Lung (tissue), 12 donors: ENCODE measurements around the gene DPYSL5. TPM values are rescaled to one million over a fixed set of nuclear protein-coding genes. Genes with fewer than 3 reads are reported as not detected.

Experiments used
- ATAC-seq: fragments of 200-7000 bp; cut with Tn5 transposase; one replicate; pipeline ENCODE4 v1.9.1; 2020; ENCODE audit warnings: moderate number of reproducible peaks; ENCODE audit not compliant: insufficient read depth, low FRiP score
- DNase-seq, 3 donors: peaks; one replicate each; pipeline ENCODE4 v3.0.0-alpha.2; 2013 to 2017
- H3K27ac ChIP-seq, 2 donors: one replicate each; pipeline ENCODE4 v1.5.1; 2013; ENCODE audit warnings: mild to moderate bottlenecking in 2 of 2, moderate library complexity in 2 of 2, control low read depth in 1 of 2, inconsistent platforms in 1 of 2, low read depth in 1 of 2, low read length in 1 of 2
- H3K27me3 ChIP-seq, 3 donors: one replicate each; pipeline ENCODE4 v1.5.1; 2013; ENCODE audit warnings: low read length in 2 of 3; ENCODE audit not compliant: control insufficient read depth in 3 of 3, insufficient read depth in 3 of 3
- H3K36me3 ChIP-seq, 4 donors: one replicate each; pipeline ENCODE4 v1.5.1; 2013; ENCODE audit warnings: low read length in 4 of 4, mild to moderate bottlenecking in 1 of 4, moderate library complexity in 1 of 4; ENCODE audit not compliant: control insufficient read depth in 4 of 4, insufficient read depth in 4 of 4
- H3K4me1 ChIP-seq, 5 donors: one replicate each; pipeline ENCODE4 v1.5.1; 2013; ENCODE audit warnings: low read length in 5 of 5, mild to moderate bottlenecking in 2 of 5, moderate library complexity in 1 of 5; ENCODE audit not compliant: control insufficient read depth in 5 of 5, insufficient read depth in 5 of 5
- H3K4me3 ChIP-seq: one replicate; pipeline ENCODE4 v1.5.1; 2013; ENCODE audit warnings: mild to moderate bottlenecking, control low read depth, moderate library complexity
- H3K9ac ChIP-seq, 2 donors: one replicate each; pipeline ENCODE4 v1.5.1; 2013; ENCODE audit warnings: low read length in 2 of 2, control low read depth in 1 of 2; ENCODE audit not compliant: insufficient read depth in 1 of 2
- H3K9me3 ChIP-seq, 4 donors: one replicate each; pipeline ENCODE4 v1.5.1; 2013; ENCODE audit warnings: low read length in 3 of 4, mild to moderate bottlenecking in 1 of 4, moderate library complexity in 1 of 4; ENCODE audit not compliant: control insufficient read depth in 4 of 4, insufficient read depth in 3 of 4
- CTCF ChIP-seq: IDR thresholded peaks from 2 replicates; pipeline ENCODE4 v1.5.1; 2012; ENCODE audit warnings: mild to moderate bottlenecking; ENCODE audit errors: control extremely low read depth, extremely low read depth
- WGBS, 2 donors: extraction: QIAGEN DNeasy Blood & Tissue Kit; methylation state at CpG; one replicate each; pipeline ENCODE4 v1.1.7; 2013; 5-methylcytosine and 5-hydroxymethylcytosine counted together
- polyA plus RNA-seq, 2 donors: library from polyadenylated mRNA; stranded (reverse); fragments of 200-250 nt; gene quantifications; one replicate each; pipeline ENCODE4 v1.2.1, GENCODE V29; 2013
- total RNA-seq, 2 donors: library from RNA; depleted of rRNA in 1 of 2; stranded (reverse); fragments of >200 nt in 1 of 2; gene quantifications; one replicate each; pipeline ENCODE4 v1.2.1, GENCODE V29; 2014 to 2021
- donor health status: control.
- donor health status: control.
- donor health status: Bipolar disorder and iron deficiency.
- donor health status: healthy.
- donor health status: DM: yes; HTN: yes; CAD: no.

Gene DPYSL5
- total and polyA plus RNA-seq, 4 donors, result 0.09 TPM; not detected in 3

GRCh38 chr2:26976237-26976636, 128.3 kb downstream of the DPYSL5 start:
- no peak for ATAC-seq
- H3K4me1 ChIP-seq, result peaks cover 0 to 5% (median 3%) of the 10 kb centered on the region in 5 donors
- no peak for TF ChIP-seq CTCF
- no peaks in the 10 kb centered on the region for H3K9me3 ChIP-seq
- peaks cover 0 to 5% (median 3%) of the 10 kb centered on the region in 3 donors for H3K27me3 ChIP-seq
- no peak overlapping the region for H3K27ac ChIP-seq
- WGBS, 2 donors, result 86 to 91% methylated on average over 5 of the region's 5 CpGs
- H3K4me3 ChIP-seq, result no peak overlapping the region
- no peak for DNase-seq
- H3K9ac ChIP-seq, result no peak overlapping the region
- H3K36me3 ChIP-seq, result no peaks in the 10 kb centered on the region

GRCh38 chr2:26977012-26977411, 129.1 kb downstream of the DPYSL5 start:
- TF ChIP-seq CTCF, result no peak
- Histone ChIP-seq H3K27ac (no peak overlapping the region), H3K4me3 (no peak overlapping the region), H3K9ac (no peak overlapping the region), H3K27me3 (peaks cover 0 to 5% (median 3%) of the 10 kb centered on the region in 3 donors), H3K4me1 (peaks cover 0 to 7% (median 0%) of the 10 kb centered on the region in 5 donors), H3K36me3 (no peaks in the 10 kb centered on the region), H3K9me3 (no peaks in the 10 kb centered on the region)
- DNase-seq (no peak), ATAC-seq (no peak)
- 67 to 77% methylated on average over 2 of the region's 2 CpGs for WGBS, 2 donors

GRCh38 chr2:26978061-26978596, 130.2 kb downstream of the DPYSL5 start:
- peaks cover 0 to 13% (median 0%) of the 10 kb centered on the region in 5 donors for H3K4me1 ChIP-seq

More at GRCh38 chr2:26978061-26978596, 130.2 kb downstream of the DPYSL5 start:
- DNase-seq (peak; percentile 28 to 71 (median 70)), ATAC-seq (no peak)
- Histone ChIP-seq H3K36me3 (no peaks in the 10 kb centered on the region), H3K27me3 (peaks cover 0 to 1% (median 0%) of the 10 kb centered on the region in 3 donors), H3K9ac (no peak overlapping the region), H3K27ac (no peak overlapping the region), H3K9me3 (no peaks in the 10 kb centered on the region), H3K4me3 (no peak overlapping the region)
- no peak for TF ChIP-seq CTCF
- WGBS, 2 donors, result 54 to 62% methylated on average over 4 of the region's 4 CpGs
